HG02970 (cell line): ENCODE data around the gene APOL4.
"Not testable (repeated sequence)": the region's sequence is repeated elsewhere in the genome, so short reads cannot be mapped to it uniquely, and the experiment has no call there.

Experiments
- ATAC-seq: cut with Tn5 transposase; IDR thresholded peaks from one replicate; pipeline ENCODE4 v1.9.1; 2021; ENCODE audit warnings: mild to moderate bottlenecking, moderate library complexity, moderate number of reproducible peaks; ENCODE audit not compliant: unreplicated experiment, low FRiP score

Gene APOL4

DNA sequence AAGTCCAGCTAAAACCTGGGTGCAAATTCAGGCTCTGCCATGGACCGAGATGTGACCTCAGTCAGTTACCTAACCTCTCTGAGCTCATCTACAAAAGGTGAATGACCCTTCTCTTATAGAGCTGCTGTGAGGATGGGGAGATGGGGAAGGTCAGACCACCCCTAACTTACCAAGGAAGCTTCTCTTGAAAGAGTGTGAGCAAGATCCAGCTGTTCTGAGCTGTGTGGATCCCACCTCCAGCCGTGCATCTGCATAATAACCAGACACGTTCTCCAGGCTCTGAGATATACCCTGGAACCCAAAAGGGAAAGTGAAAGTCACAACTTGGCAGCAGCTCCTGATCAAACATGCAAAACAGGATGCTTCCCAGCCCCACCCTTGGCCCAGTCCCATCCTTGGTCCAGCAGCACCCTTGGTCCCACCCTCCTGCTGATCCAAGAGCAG, 41.1 kb downstream of the APOL4 start, which contains the start of gene APOL3:
APOL3 (minus strand) TSS at position 257 of the 444 bp plus-strand sequence. CDS start 11,700 bp downstream, outside the sequence.
- no peak for ATAC-seq

DNA sequence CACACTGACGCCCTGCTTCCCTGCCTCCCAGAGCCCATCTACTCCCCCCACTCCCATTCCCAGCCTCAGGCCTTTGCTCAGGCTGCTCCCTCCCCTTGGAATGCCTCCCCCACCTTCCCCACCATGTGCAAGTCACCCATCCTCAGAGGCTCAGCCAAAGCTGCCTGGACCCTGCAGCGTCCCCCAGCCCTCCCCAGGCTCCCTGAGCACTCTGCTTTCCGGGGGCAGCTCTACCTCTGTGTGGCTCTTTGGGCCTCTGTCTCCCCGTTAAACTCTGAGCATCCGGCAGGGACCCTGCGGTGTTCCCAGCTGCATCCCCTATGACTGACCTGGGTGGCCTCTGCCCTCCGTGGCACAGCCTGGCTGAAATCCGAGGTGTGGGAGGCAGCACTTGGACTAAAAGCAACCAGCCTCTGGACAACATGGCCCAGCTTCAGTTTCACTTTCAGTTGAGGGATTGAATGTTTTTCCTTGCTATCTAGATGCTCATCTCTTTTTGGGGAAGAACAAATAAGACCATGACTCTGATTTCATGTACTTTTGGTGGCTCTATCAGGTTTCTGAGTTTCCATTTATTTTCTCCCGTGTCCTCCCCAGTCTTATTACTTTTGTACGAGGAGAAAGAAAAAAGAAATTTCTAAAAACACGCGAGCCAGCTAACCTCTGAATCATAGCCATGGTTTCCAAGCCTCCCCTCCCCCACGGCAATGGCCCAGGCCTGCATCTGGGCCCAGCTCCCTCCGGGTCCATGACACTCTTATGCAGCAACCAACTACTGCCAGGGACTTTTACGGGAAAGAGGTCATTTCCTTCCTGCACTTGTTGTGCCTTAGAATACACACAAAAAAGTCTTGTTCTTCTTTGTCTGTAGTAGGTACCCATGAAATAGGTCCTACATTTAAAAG, 44.8 kb downstream of the APOL4 start:
- no peak for ATAC-seq

DNA sequence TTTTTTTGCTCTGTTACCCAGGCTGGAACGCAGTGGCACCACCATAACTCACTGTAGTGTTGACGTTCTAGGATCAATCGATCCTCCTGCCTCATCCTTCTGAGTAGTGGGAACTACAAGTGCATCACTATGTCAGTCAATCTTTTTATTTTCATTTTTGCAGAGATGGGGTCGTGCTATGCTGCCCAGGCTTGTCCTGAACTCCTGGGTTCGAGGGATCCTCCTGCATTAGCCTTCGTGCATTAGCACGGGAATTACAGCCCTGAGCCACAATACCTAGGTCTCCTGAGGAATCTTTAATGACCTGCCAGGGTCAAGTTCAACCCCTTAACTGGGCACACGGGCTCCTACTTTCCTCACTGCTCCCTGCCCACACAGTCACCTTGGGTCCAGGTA, 45.5 kb downstream of the APOL4 start:
- no peak for ATAC-seq

DNA sequence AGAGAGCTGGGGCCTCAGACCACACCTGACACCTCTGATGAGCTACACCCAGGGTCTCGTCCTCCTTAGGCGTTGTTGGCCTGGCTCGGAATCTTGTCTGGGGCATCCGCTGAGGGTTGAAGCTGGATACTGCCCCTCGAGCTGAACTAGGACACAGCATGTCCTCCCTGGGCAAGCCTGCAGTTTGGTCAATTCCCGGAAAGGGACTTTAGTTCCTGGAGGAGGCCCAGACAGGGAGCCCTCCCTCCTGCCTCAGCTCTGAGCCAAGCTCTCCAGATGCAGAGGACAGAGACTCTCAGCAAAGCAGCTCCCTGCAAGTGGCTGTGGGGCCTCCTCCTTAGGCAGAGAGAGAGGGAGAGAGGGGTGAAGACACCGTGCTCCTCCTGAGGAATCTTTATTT, 45.9 kb downstream of the APOL4 start:
- ATAC-seq = no peak

DNA sequence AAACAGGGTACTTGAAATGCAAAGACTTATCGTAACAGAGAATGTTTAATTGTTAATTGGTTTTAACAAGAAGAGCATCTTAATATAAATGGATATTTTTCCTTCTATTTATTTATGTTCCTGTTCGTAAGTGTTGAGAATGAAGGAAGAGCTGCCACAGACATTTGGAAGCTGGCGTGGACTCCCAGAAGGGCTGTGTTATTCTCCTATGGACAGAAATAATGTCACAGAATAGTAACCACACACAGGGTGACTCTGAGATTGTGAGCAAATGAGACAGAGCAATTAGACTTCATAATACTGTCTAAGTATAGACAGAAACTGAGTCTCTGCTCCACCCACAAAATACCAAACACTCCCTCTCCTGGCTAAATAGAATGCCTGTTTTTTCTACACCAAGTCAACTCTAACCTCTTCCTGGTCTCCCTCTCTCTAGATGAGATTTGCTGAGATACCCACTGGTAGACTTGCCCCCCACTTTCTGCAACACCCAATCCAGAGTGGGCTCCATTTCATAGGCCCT, 47.1 kb downstream of the APOL4 start:
- ATAC-seq = no peak

DNA sequence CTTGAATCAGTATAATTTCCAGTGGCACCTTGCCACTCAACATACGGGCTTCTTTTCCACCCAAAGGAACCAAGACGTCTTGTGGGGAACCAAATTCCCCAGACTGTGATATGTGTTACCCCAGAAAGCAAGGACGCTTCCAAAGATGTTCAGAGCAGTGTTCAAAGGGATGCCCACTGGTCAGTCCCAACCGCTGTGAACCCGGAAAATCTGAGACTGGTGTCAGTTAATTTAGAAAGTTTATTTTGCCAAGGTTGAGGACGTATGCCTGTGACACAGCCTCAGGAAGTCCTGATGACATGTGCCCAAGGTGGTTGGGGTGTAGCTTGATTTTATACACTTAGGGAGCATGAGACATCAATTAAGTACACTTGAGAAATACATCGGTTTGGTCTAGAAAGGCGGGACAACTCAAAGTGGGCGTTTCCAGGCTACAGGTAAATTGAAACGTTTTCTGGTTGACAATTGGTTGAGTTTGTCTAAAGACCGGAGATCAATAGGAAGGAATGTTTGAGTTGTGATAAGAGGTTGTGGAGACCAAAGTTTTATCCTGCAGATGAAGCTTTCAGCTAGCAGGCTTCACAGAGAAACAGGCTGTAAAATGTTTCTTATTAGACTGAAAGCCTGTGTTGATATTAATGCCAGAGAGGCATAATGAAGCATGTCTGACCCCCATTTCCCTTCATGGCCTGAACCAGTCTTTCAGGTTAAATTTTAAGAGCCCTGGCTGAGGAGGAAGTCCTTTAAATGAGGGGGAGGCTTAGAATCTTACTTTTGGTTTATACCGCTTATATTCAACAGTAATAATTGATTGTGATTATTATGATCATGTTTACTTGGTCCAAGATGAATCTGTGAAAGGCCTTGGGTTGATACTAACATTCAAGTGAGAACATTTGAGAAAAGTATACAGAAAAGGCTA, 47.8 kb downstream of the APOL4 start:
- no peak for ATAC-seq

DNA sequence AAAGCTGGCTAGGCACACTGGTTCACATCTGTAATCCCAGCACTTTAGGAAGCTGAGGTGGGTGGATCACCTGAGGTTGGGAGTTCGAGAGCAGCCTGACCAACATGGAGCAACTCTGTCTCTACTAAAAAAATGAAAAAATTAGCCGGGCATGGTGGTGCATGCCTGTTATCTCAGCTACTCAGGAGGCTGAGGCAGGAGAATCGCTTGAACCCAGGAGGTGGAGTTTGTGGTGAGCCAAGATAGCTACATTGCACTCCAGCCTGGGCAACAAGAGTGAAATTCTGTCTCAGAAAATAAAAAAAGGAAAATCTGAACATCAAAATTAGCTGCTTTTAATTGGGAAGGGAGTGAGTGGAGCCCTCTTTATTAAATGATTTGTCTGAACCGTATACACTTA, 48.8 kb downstream of the APOL4 start:
- ATAC-seq = not testable (repeated sequence)

DNA sequence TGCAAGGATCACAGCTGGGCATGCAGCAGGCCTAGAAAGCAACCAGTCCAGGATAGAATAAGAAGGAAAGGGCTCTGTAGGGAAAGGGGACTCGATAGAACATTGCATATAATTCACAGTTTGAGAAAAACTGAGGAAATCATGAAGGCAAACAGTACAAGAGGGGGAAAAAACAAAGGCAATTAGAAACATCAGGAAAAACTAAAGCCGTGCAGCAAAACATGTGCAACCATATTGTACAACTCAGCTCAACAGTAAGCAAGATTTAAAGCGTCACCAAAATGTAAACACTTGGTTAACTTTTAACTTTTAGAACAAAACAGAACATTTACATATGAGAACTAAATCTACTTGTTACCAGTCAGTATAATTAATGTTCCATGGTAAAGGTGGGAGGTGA, 49.5 kb downstream of the APOL4 start:
- no peak for ATAC-seq

DNA sequence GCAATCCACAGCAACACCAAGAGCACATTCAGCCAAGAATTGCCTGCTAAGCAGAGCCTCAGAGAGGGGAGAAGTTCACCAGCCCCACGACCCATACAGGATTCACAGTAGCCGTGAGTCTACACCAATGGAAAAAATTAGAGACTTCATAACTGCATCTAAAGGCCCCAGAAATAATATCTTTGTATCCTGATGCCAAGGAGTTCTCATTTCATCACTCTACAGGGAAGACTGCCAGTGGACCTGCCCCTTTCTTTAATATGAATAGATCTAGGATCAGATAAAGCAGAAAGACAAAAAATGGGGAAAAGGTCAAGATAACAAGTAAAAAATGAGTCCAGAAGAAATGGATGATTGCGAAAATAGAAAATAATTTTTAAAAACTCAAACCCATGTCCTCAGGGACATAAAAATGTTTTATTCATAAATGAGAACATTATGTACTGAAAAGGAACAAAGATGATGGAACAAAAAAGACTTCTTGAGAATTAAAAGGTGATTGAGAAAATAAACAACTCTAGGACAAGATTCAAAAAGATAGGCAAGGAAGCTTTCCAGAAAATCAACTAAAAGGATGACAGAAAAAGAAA, 50.5 kb downstream of the APOL4 start:
- no peak for ATAC-seq

DNA sequence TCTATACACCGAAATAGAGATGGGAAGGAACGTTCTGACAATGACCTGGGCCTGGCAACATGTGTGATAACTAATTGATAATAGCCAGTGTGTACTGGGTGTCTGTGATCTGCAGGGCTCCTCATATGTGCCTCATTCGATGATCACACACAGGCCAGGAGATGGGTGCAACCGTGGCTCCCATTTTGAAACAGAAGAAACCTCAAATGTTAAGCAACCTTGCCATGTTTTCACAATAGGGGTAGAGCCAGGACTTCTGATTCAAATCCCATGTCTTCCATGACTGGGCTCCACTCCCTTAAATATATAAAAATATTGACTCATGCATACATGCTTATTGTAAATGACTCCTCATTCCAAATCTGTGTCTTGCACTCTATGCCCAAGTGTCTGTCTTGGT, 52.2 kb downstream of the APOL4 start:
- ATAC-seq = no peak

DNA sequence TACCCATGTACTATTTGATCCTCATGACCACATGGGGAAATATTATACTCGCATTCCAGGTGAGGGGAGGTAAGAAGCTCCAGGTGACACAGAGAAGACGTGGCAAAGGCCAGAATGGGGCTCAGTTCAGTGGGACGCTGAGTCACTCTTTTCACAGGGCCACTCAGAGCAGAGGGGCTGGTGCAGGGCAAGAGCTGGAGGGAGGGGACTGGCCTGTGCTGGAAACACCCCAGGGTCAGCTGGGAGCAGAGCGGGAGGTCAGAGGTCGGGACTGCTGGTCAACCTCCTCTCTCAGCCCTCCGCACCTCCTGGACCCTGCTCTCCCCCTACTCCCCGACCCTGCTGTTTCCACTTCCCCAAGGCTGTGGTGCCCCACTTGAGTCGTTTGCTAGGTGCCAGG, 53.2 kb downstream of the APOL4 start:
- no peak for ATAC-seq

DNA sequence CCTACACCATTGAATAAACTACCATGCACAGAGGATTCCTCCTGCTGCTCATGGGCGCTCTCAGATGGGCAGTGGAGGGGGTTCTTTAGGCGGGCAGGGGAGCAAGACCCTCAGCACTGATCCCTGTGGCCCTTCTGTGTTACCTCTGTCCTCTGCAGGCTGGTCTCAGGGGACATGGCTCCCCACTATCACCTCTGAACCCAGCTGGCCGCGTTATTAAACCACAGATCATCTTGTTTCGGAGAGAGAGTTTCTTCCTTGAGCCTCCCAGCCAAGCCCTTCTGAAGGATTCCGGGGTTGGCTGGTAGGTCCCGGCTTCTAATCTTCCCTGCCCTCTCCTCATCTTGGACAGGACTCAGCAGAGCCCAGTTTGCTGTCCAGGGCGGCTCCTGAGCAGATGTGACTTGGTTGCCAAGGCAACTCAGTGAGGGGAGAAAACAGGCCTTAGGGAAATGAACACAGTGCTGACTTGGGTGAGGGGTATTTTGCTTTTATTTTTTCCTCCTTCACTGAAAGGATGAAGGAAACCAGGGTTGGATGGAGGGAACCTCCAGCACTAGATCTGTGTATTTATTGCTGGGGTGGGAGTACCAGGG, 54.3 kb downstream of the APOL4 start:
- no peak for ATAC-seq

DNA sequence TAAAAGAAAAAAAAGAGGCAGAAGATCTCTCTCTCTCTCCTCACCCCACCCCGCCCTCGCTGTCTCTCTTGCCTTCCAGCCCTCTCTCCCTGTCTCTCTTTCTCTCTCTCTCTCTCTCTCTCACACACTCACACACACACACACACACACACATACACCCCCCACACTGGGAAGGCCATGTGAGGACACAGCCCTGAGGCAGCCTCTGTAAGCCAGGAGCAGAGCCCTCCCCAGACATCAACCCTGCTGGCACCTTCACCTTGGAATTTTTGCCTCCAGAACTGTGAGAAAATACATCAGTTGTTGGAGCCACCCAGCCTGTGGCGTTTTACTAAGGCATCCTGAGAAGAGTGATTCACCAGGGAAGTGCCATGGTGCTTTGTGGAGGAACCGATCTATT, 55.7 kb downstream of the APOL4 start:
- no peak for ATAC-seq

DNA sequence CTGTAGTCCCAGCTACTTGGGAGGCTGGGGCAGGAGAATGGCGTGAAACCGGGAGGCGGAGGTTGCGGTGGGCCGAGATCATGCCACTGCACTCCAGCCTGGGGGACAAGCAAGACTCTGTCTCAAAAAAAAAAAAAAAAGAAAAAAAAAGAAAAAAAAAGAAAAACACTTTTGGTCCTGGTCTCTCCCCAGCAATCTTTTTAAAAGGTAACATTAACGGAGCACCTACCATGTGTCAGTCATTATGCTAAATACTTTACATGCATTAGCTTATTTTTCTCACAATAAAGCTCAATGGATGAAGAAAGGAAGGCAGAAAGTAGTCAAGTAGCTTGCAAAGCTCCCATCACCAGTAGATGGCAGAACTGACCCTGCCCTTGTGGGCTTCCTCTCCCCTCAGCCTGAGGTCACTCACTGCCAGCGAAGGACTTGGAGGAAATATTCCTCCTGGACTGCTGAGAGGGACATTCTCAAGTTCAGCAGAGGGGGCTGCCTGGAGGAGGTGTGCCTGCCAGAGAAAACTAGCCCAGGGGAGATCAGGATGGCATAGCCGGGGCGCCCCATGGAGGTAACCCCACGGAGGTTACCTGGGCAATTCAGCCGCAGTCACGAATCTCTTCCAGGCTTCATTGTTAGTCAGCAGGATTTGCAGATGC, 56.6 kb downstream of the APOL4 start:
- ATAC-seq = no peak

DNA sequence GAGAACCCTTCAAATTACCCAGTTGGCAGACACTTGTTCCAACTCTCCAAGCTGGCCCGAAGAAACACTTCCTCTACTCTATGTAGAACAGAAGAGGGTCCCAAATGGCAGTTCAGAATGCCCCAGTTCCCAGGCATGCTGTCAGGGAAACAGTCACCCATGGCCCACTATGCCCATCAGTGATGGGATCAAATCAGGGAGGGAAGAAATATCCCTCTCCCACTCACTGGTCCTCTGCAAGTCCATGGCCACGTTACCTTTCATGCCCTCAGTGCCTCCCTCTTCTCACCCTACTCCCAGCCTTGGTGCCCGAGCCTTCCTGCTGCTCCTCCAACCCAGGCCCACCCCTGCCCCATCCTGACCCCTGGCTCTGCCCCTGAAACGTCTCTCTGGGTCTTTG, 57.7 kb downstream of the APOL4 start:
- ATAC-seq = no peak

DNA sequence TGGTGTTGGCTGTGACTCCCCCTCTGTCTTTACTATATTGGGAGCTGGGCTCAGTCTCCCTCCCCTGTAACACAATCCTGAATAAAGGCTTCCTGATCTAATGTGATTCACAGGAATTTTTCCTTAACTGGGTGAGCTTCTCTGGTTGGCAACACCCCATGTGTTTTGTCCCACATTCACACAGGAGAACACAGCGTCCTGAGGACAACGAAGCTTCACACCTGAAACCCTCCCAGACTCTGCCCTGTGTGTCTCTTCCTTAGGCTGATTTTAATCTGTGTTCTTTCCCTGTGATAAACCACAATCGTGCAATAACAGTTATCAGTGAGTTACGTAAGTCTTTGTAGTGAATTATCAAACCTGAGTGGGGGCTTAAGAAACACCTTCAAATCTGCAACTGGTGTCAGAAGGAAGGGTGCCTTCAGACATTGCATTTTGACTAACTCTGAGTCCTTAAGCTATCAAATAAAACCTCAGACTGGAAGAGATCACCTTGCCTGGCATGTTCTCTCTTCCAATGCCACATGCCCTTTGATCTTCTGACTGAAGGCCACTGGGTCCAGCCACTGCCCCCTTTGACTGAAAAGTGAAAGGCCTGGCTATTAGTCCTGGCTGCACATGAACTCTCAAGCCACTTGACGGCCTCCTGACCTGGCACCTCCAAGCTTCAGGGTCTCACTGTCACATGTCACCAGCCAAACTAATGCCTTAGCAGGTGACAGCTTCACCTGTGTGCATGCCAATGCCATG, 58.4 kb downstream of the APOL4 start:
- ATAC-seq = no peak

DNA sequence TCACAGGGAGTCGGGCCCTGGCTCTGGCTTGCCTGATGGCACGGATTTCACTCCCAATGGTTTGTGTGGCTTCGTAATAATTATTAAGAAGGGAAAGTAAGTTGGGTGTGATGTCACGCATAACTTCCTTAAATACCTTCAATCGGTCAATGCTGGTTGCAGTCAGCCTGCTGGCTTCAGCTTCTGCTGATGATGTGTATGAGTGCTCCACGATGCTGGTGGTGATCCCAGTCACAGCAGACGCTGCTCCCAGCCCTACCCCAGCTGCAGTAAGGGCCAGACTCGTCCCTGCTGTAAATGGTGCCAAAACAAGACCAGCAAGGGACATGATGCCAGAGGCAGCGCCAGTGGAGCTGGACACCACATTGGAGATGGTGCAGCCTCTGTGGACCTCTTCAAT, 60.1 kb downstream of the APOL4 start:
- ATAC-seq = no peak
